NOMO-1 treated with dmso at 0.1 percent for 144 hours (cell line): Measurements from ENCODE around the gene NHLRC4.

ENCODE experiments used
- DNase-seq: peaks from one replicate; lab custom pipeline; 2025; ENCODE audit not compliant: unreplicated experiment; lab: John Stamatoyannopoulos, UW

The NHLRC4 gene

DNA sequence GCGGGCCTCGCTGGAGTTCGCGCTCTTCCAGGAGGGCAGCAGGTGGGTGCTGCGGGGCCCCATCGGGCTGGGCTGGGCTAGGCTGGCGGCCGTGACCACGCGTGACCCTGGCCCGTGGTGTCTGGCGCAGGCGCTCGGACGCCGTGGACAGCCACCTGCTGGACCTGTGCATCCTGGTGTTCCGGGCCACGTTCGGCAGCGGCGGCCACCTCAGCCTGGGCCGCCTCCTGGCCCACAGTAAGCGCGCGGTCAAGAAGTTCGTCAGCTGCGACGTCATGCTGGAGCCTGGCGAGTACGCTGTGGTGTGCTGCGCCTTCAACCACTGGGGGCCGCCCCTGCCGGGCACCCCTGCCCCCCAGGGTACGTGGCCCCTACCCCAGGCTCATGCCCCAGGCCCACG, 14.6 kb upstream of the NHLRC4 start:
- DNase-seq: no peak

GRCh38 chr16:553601-554296, 13.1 kb upstream of the NHLRC4 start:
- DNase-seq: no peak

- no peak for DNase-seq
Observed at GRCh38 chr16:554297-554621, 12.5 kb upstream of the NHLRC4 start.

GRCh38 chr16:554640-555365, 12.0 kb upstream of the NHLRC4 start:
- DNase-seq: no peak

DNA sequence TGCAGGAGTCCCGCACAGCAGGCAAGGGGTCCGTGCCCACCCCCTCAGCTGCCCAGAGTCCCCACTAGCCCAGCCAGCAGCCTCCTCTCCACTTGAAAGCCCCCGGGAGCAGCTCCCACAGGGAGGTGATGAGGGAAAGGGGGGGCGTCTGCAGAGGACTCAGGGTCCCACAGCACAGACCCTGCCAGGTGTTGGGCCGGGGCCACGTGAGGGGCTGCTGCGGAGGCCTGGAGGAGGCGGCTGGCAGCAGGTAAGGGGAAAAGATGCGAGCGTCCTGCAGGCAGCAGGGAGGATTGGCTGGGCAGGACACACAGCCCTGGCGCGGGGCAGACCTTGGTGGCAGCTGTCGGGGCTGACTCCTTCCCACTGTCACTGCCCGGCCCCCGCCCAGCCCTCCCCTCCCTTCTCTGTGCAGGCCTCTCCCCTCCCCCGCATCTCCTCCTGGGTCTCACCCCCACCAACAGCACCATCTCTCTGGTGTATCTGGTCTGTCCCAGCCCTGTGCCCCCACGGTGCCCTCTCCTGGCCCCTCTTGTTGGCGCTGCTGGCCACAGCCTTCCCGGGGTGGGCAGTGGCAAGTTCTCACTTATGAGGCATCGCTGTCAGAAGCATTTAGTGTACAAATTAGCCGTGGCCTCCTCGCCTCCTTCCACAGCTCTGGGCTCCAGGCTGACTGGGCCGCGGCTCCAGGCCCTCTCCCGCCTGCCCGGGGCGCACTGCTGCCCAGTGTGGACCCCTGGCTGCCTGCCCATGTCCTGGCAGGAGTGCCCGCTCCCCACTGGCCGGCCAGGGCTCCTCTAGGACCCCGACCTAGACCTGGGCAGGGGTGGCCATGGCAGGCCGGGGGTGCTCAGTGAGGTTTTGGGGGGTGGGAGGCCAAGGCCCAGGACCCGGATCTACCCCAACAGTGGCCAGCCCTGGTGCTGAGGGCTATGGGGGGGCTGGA, 11.0 kb upstream of the NHLRC4 start:
- DNase-seq: no peak

DNA sequence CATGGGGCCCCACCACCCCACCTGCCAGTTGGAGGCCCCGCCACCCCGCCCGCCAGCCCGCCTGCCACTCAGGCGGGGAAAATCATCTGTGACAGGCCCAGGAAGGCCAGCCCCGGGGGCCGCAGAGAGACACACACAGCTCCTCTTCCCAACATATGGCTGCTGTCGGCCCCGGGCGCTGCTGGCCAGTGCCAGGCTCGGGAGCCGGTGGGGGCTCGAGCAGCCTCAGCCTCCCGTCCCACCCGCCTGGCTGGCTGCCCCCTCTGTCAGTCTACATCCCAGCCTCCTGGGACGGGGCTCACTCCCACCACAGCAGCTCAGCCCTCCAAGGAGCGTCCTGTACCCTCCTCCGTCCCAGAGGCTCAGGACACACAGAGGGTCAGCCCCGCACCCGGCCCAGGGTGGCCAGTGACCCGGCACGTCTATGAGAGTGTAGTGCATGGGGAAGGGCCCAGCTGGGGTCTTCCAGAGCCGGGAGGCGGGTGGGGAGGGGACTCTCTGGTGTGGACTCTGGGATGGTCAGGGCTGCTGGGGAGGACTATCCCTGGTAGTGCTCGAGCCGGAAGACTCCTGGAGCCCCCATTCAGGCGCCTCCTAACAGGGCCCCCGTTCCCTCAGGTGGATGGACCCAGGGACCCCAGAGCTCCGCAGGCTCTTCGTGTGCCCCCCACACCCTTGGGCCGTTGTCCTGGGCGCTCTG, 10.2 kb upstream of the NHLRC4 start:
- no peak for DNase-seq

- DNase-seq: no peak
Observed at GRCh38 chr16:557463-558297, 9.1 kb upstream of the NHLRC4 start.

DNA sequence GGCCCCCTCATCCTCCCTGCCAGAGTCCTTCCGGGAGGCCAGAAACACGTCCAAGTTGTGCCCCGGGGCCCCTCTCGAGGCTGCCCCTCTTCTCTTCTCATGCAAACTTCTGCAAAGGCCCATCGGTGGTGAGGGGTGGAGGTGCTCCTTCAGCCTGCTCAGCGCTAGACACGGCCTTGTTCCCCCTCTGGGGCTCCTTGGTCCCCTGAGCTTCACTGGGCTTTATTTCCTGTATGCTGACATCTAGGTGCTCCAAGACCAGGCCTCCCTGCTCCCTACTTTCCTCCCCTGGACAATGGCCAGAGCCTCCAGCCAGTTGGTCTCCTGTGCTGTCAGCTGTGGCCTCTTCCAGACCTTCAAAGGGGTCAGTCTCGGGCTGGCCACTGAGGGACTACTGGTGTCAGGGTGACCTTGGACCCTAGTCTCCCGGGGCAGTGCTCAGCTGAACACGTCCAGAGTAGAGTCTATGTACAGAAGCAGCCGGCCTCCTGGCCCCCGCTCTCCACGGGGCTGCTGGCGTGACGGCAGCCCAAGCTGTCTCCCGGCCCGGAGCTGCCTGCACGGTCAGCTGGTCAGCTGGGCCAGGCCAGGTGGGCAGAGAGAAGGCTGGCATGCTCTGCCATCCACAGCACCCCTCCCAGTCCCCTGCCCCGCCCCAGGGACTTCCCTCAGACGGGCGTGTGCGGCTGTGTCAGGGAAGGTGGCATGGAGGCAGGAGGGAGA, 8.3 kb upstream of the NHLRC4 start:
- DNase-seq: no peak

- DNase-seq: no peak
Observed at GRCh38 chr16:559021-559380, 7.8 kb upstream of the NHLRC4 start.

DNA sequence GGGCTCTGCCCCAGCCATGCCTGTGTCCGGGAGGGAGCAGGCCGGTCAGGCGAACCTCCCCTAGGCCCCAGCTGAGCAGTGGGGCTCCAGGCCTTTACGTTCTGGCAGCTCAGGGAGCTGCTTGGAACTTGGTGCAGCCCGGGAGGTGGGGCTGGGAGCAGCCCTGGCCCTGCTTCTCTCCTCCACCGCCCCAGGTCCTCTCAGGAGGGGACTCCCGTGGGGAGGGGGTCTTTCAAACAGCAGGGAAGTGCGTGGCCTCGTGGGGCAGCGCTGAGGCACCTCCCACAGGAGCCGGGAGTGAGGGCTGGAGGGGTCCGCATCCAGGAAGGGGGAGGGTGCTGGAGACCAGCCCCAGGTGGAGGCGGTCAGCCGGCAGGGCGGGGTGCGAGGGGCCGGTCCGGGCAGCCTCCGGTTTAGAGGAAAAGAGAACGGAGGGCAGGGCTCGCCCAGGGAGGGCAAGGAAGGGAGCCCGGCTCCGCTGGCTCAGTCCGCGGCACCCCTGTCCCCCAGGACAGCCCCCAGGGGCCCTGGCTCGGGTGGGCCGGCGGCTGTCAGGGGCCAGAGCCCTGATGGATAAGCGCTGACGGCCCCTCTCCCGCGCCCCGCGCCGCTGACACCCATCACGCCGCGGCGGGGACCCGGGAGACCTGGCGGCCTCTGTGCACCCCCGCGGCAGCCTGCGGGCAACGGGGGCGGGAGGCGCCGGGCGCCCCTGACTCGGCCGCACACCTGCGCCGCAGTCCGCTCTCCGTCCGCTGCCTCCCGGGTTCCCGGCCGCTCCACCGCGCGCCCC, 7.2 kb upstream of the NHLRC4 start:
- DNase-seq: no peak

- DNase-seq: no peak
Observed at GRCh38 chr16:560204-560700, 6.6 kb upstream of the NHLRC4 start, which contains the start of gene PRR35. Gene PRR35, plus strand, starts transcription at chr16:560394. Its CDS starts 2,901 bp downstream, at chr16:563295.

- DNase-seq: no peak
Observed at GRCh38 chr16:560701-561412, 5.9 kb upstream of the NHLRC4 start.

- DNase-seq: no peak
Observed at GRCh38 chr16:561413-561794, 5.4 kb upstream of the NHLRC4 start.

DNA sequence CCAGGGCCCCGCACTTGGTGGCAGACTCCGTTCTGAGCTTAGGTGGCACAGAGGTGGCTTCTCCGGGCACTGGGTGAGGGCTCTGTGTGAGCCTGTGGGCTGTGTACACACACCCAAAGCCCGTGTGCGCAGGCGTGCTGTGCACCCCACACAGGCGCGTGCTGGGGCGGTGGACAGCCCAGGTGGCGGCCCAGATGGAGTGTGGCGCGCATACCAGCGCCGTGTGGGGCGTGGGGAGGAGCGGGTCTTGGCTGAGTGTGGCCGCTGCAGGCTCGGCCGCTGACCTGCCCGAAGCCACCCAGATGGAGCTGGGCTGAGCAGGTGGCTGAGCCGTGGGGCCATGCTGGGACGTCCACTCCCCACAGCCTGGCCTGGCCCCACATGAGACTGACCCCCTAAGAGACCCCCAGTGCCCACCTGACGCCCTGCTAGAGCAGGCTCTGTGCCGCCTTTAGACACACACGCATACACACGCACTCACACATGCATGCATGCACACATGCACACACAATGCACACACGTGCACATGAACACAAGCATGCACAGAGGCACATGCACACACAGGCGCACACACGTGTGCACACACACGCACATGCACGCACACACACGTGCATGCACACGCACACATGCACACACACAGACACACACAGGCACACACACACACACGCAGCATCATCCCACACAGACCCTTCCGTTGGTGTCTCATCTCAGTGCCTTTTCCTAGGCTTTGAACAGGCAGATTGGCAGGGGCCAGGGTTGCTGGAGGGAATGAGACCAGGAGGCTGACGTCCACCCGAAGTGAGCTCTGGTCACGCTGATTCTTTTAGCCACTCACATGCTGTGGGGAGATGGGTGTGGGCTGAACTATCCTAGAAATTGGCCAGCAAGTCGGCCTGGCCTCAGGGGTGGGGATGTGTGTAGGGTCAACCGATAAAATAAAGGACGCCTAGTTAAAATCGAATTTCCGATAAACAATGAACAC, 4.6 kb upstream of the NHLRC4 start:
- no peak for DNase-seq

- no peak for DNase-seq
Observed at GRCh38 chr16:563072-563644, 3.6 kb upstream of the NHLRC4 start.

GRCh38 chr16:564690-565418, 2.0 kb upstream of the NHLRC4 start:
- no peak for DNase-seq
